IMR-90 (cell line): ENCODE data around the gene MAP7. TPM values are rescaled to one million over a fixed set of nuclear protein-coding genes. Genes with fewer than 3 reads are reported as not detected.

Experiments used
- ATAC-seq: fragments of 200-7000 bp; cut with Tn5 transposase; 2 replicates; pipeline ENCODE4 v1.9.1; 2020; ENCODE audit warnings: low read depth, mild to moderate bottlenecking, moderate library complexity
- BruUV-seq: library from RNA; stranded (reverse); fragments of 400-500 nt; replicated peaks from 2 replicates; lab custom pipeline; 2021; lab: Mats Ljungman, UMichigan
- CTCF ChIA-PET: fragments of 300-600 bp; formaldehyde crosslinking; extraction: SDS; loops from one replicate; lab custom pipeline; 2021; ENCODE audit warnings: antibody characterized with exemption; lab: Yijun Ruan, JAX
- POLR2A ChIA-PET: fragments of 300-600 bp; sonication (Branson Sonifier 250); formaldehyde crosslinking; loops from one replicate; lab custom pipeline; 2022; ENCODE audit warnings: antibody characterized with exemption; ENCODE audit not compliant: unreplicated experiment; lab: Charles Lee
- DNase-seq: peaks from one replicate; pipeline ENCODE4 v3.0.0; 2013
- H2AFZ ChIP-seq: replicated peaks from 2 replicates; pipeline ENCODE3; 2013; ENCODE audit warnings: low read length, mild to moderate bottlenecking; ENCODE audit not compliant: poor library complexity
- H2AK5ac ChIP-seq: 2 replicates; pipeline ENCODE4 v1.6.1; 2013; ENCODE audit warnings: low read depth, low read length, inconsistent platforms
- H2AK9ac ChIP-seq: replicated peaks from 2 replicates; pipeline ENCODE3; 2013; ENCODE audit warnings: mild to moderate bottlenecking, low read depth, low read length, moderate library complexity; ENCODE audit not compliant: poor library complexity
- H2BK120ac ChIP-seq: 2 replicates; pipeline ENCODE4 v1.6.1; 2013; ENCODE audit warnings: low read depth, low read length, inconsistent platforms
- H2BK15ac ChIP-seq: 3 replicates; pipeline ENCODE4 v1.6.1; 2013; ENCODE audit warnings: low read depth, low read length, inconsistent platforms
- H2BK20ac ChIP-seq: 2 replicates; pipeline ENCODE4 v1.6.1; 2013; ENCODE audit warnings: low read depth, mild to moderate bottlenecking, inconsistent platforms, low read length, moderate library complexity
- H2BK5ac ChIP-seq: 2 replicates; pipeline ENCODE4 v1.6.1; 2013; ENCODE audit warnings: mild to moderate bottlenecking, low read depth, low read length, inconsistent platforms; ENCODE audit not compliant: poor library complexity, severe bottlenecking
- H3K14ac ChIP-seq: replicated peaks from 2 replicates; pipeline ENCODE4 v1.6.1; 2013; ENCODE audit warnings: low read depth, low read length, inconsistent platforms
- H3K18ac ChIP-seq: 2 replicates; pipeline ENCODE4 v1.6.1; 2013; ENCODE audit warnings: low read depth, low read length, control low read depth
- H3K23ac ChIP-seq: 2 replicates; pipeline ENCODE4 v1.6.1; 2013; ENCODE audit warnings: low read depth, low read length, inconsistent platforms
- H3K27ac ChIP-seq: 2 replicates; pipeline ENCODE4 v1.5.1; 2013; ENCODE audit warnings: mild to moderate bottlenecking, control low read depth, low read length; ENCODE audit not compliant: insufficient read depth
- H3K27me3 ChIP-seq: 2 replicates; pipeline ENCODE4 v1.6.1; 2013; ENCODE audit warnings: low read length; ENCODE audit not compliant: control insufficient read depth, insufficient read depth
- H3K36me3 ChIP-seq: 2 replicates; pipeline ENCODE4 v1.6.1; 2013; ENCODE audit warnings: low read length, mixed read lengths; ENCODE audit not compliant: control insufficient read depth, insufficient read depth
- H3K4ac ChIP-seq: 2 replicates; pipeline ENCODE4 v1.6.1; 2013; ENCODE audit warnings: low read depth, low read length, inconsistent platforms
- H3K4me1 ChIP-seq: 2 replicates; pipeline ENCODE4 v1.6.1; 2013; ENCODE audit warnings: low read length, mixed read lengths; ENCODE audit not compliant: control insufficient read depth, insufficient read depth
- H3K4me2 ChIP-seq: 2 replicates; pipeline ENCODE4 v1.6.1; 2013; ENCODE audit warnings: low read depth, mild to moderate bottlenecking, control low read depth, low read length, moderate library complexity
- H3K4me3 ChIP-seq: 2 replicates; pipeline ENCODE4 v1.5.1; 2013; ENCODE audit warnings: low read depth, mild to moderate bottlenecking, control low read depth, low read length, moderate library complexity; ENCODE audit not compliant: insufficient read depth
- H3K56ac ChIP-seq: 2 replicates; pipeline ENCODE4 v1.6.1; 2013; ENCODE audit warnings: low read length, inconsistent platforms; ENCODE audit not compliant: insufficient read depth; ENCODE audit errors: extremely low read depth
- H3K79me1 ChIP-seq, 2 experiments: 2 replicates each; pipeline ENCODE4 v1.6.1; 2013; ENCODE audit warnings: low read length in 2 of 2, inconsistent platforms in 1 of 2, low read depth in 1 of 2
- H3K9ac ChIP-seq: 2 replicates; pipeline ENCODE4 v1.6.1; 2013; ENCODE audit warnings: low read depth, low read length, control low read depth
- H3K9me1 ChIP-seq: 2 replicates; pipeline ENCODE4 v1.6.1; 2013; ENCODE audit warnings: low read length, inconsistent platforms; ENCODE audit not compliant: insufficient read depth
- H3K9me3 ChIP-seq: 2 replicates; pipeline ENCODE4 v1.6.1; 2013; ENCODE audit warnings: low read length; ENCODE audit not compliant: control insufficient read depth, insufficient read depth
- H4K20me1 ChIP-seq: 2 replicates; pipeline ENCODE4 v1.6.1; 2013; ENCODE audit warnings: low read length, inconsistent platforms; ENCODE audit not compliant: insufficient read depth
- H4K5ac ChIP-seq: 2 replicates; pipeline ENCODE4 v1.6.1; 2013; ENCODE audit warnings: mild to moderate bottlenecking, low read depth, low read length, control low read depth
- H4K8ac ChIP-seq, 2 experiments: 2 replicates each; pipeline ENCODE4 v1.6.1; 2013; ENCODE audit warnings: low read depth in 2 of 2, low read length in 2 of 2, control low read depth in 1 of 2, inconsistent platforms in 1 of 2
- H4K91ac ChIP-seq: 2 replicates; pipeline ENCODE4 v1.6.1; 2013; ENCODE audit warnings: low read depth, low read length, inconsistent platforms; ENCODE audit not compliant: insufficient read depth
- BHLHE40 ChIP-seq: fragments of 150-350 bp; IDR thresholded peaks from 2 replicates; pipeline ENCODE4 v1.6.1; 2016; ENCODE audit warnings: mild to moderate bottlenecking, low read depth, low read length
- CHD1 ChIP-seq: IDR thresholded peaks from 2 replicates; pipeline ENCODE4 v1.6.1; 2012; ENCODE audit warnings: low read depth, low read length, improper control_type of control experiment
- MAFK ChIP-seq: IDR thresholded peaks from 2 replicates; pipeline ENCODE4 v1.6.1; 2012; ENCODE audit warnings: low read depth, low read length, improper control_type of control experiment
- MXI1 ChIP-seq: IDR thresholded peaks from 2 replicates; pipeline ENCODE4 v1.6.1; 2012; ENCODE audit warnings: low read depth, mild to moderate bottlenecking, low read length, moderate library complexity, borderline replicate concordance
- RAD21 ChIP-seq: IDR thresholded peaks from 2 replicates; pipeline ENCODE4 v1.6.1; 2012; ENCODE audit warnings: low read length, improper control_type of control experiment
- RCOR1 ChIP-seq: IDR thresholded peaks from 2 replicates; pipeline ENCODE4 v1.6.1; 2012; ENCODE audit warnings: mild to moderate bottlenecking, low read length, improper control_type of control experiment; ENCODE audit not compliant: insufficient replicate concordance
- RFX5 ChIP-seq: IDR thresholded peaks from 2 replicates; pipeline ENCODE4 v1.8.0; 2012; ENCODE audit warnings: low read depth, mild to moderate bottlenecking, low read length, moderate library complexity
- SMC3 ChIP-seq: fragments of 150-350 bp; IDR thresholded peaks from 2 replicates; pipeline ENCODE4 v1.6.1; 2016; ENCODE audit warnings: low read depth, mild to moderate bottlenecking, antibody characterized with exemption, low read length, moderate library complexity
- USF2 ChIP-seq: fragments of 150-350 bp; IDR thresholded peaks from 2 replicates; pipeline ENCODE4 v1.6.1; 2017; ENCODE audit warnings: mild to moderate bottlenecking, antibody characterized with exemption, low read length, low read depth
- WGBS, 2 experiments: methylation state at CpG; one replicate each; pipeline versions ENCODE4 v1.1.5 to v1.1.7; 2013; ENCODE audit warnings: missing lambda C conversion rate in 2 of 2; ENCODE audit not compliant: insufficient read length in 1 of 2; ENCODE audit errors: extremely low coverage in 2 of 2; 5-methylcytosine and 5-hydroxymethylcytosine counted together
- dilution Hi-C: fragments of 300-500 bp; cut with HindIII; formaldehyde crosslinking; loops from one replicate; pipeline ENCODE4 v1.14.3; 2018; ENCODE audit warnings: low sequenced_read_pairs; ENCODE audit not compliant: unreplicated experiment
- in situ Hi-C: fragments of 300-500 bp; cut with MboI; formaldehyde crosslinking; loops from 3 replicates; pipeline ENCODE4 v1.14.3; 2019; ENCODE audit warnings: low sequenced_read_pairs, inconsistent platforms, mixed read lengths
- intact Hi-C: fragments of 100-400 bp; cut with micrococcal nuclease; formaldehyde crosslinking; loops from 2 replicates; pipeline ENCODE4 v1.10.0; 2022
- polyA plus RNA-seq, 3 experiments: library from polyadenylated mRNA; depleted of rRNA; stranded (reverse); fragments of >200 nt; gene quantifications; 2 replicates each; pipeline ENCODE4 v1.2.3, GENCODE V29; 2012; ENCODE audit warnings: low replicate concordance in 1 of 3
- total RNA-seq: library from RNA; depleted of rRNA; stranded (reverse); fragments of >200 nt; gene quantifications from 2 replicates; pipeline ENCODE4 v1.2.3, GENCODE V29; 2012
- TF ChIP-seq, protein P1 (sequence below): conservative IDR thresholded peaks from 2 replicates; pipeline ENCODE4 v1.5.1; 2012; ENCODE audit warnings: mild to moderate bottlenecking, low read depth, low read length, improper control_type of control experiment

The MAP7 gene
- total and polyA plus RNA-seq, 2 of the 4 experiments (the other 2 are of a cell fraction) = 0.19 to 0.36 TPM

- Histone ChIP-seq H3K4me3 (no peak overlapping the region), H3K9me1 (no peaks in the 10 kb centered on the region), H3K27me3 (peaks cover 12% of the 10 kb centered on the region), H3K18ac (no peak overlapping the region), H4K8ac (no peak overlapping the region), H2AFZ (no peak overlapping the region), H2AK9ac (no peak overlapping the region), H2BK120ac (no peak overlapping the region), H3K4me1 (no peaks in the 10 kb centered on the region), H3K14ac (no peak overlapping the region), H4K5ac (no peak overlapping the region), H2BK20ac (no peak overlapping the region), H3K9ac (no peak overlapping the region), H2BK15ac (no peak overlapping the region), H3K79me1 (no peaks in the 10 kb centered on the region), H2BK5ac (no peak overlapping the region), H3K9me3 (no peaks in the 10 kb centered on the region), H3K56ac (no peak overlapping the region), H3K27ac (no peak overlapping the region), H3K4me2 (no peak overlapping the region), H3K23ac (no peak overlapping the region), H4K91ac (no peak overlapping the region), H3K4ac (no peak overlapping the region), H4K20me1 (no peaks in the 10 kb centered on the region), H2AK5ac (no peak overlapping the region), H3K36me3 (no peaks in the 10 kb centered on the region)
- in situ Hi-C loops = no loop called here
- ATAC-seq (no peak), DNase-seq (no peak)
- CTCF ChIA-PET = no interaction called here
- POLR2A ChIA-PET = no interaction called here
- dilution Hi-C loops = no loop called here
- WGBS, 2 experiments = 93% methylated on average over 2 of the region's 4 CpGs; no CpG with 5 or more reads in 1 of the 2 experiments
- no TSS peak for BruUV-seq
- intact Hi-C loops = no loop called here
- no peak for TF ChIP-seq SMC3
- no peak for TF ChIP-seq RFX5
- TF ChIP-seq BHLHE40 = no peak
- TF ChIP-seq RCOR1 = no peak
- TF ChIP-seq USF2 = no peak
- TF ChIP-seq MAFK = no peak
- no peak for TF ChIP-seq MXI1
- no peak for TF ChIP-seq CHD1
- TF ChIP-seq RAD21 = no peak
- TF ChIP-seq, protein P1, sequence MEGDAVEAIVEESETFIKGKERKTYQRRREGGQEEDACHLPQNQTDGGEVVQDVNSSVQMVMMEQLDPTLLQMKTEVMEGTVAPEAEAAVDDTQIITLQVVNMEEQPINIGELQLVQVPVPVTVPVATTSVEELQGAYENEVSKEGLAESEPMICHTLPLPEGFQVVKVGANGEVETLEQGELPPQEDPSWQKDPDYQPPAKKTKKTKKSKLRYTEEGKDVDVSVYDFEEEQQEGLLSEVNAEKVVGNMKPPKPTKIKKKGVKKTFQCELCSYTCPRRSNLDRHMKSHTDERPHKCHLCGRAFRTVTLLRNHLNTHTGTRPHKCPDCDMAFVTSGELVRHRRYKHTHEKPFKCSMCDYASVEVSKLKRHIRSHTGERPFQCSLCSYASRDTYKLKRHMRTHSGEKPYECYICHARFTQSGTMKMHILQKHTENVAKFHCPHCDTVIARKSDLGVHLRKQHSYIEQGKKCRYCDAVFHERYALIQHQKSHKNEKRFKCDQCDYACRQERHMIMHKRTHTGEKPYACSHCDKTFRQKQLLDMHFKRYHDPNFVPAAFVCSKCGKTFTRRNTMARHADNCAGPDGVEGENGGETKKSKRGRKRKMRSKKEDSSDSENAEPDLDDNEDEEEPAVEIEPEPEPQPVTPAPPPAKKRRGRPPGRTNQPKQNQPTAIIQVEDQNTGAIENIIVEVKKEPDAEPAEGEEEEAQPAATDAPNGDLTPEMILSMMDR = no peak
Measured at GRCh38 chr6:136510782-136511181, 39.4 kb downstream of the MAP7 start.
